ENCODE measurements around the gene TDRD7.
"Not testable (repeated sequence)": the region's sequence is repeated elsewhere in the genome, so short reads cannot be mapped to it uniquely, and the experiment has no call there.

- TF ChIP-seq CTCF (IDR thresholded peaks at IDR 0.05); ZFX (IDR thresholded peaks at IDR 0.05; ENCODE audit: borderline replicate concordance): not testable (repeated sequence)
These were observed 44.9 kb downstream of the TDRD7 start for GRCh38 chr9:97456841-97457240.

Data from 22Rv1 (cell line).